Activated naive CD4-positive, alpha-beta T cell treated with anti-CD3 and anti-CD28 coated beads, Interleukin-2, amount 50 U/mL, for 72 hours (primary cell): ENCODE results near the gene ARHGAP28. TPM values are rescaled to one million over a fixed set of nuclear protein-coding genes. Genes with fewer than 3 reads are reported as not detected.

Experiments
- ATAC-seq, 2 donors: fragments of 150-1000 bp; cut with Tn5 transposase; 2 replicates each; pipeline ENCODE4 v1.10.0; 2021; ENCODE audit warnings: mild to moderate bottlenecking in 2 of 2, moderate library complexity in 2 of 2
- DNase-seq, 2 donors: peaks; one replicate each; pipeline ENCODE4 v3.0.0; 2021 to 2022; ENCODE audit warnings: low spot score in 2 of 2
- H3K27ac Mint-ChIP-seq, 2 donors: one replicate each; pipeline ENCODE4 v1.8.0; 2022; ENCODE audit warnings: mild to moderate bottlenecking in 2 of 2, mixed read lengths in 2 of 2
- H3K36me3 Mint-ChIP-seq, 2 donors: one replicate each; pipeline ENCODE4 v1.8.0; 2022; ENCODE audit warnings: mixed read lengths in 2 of 2
- H3K9me3 Mint-ChIP-seq, 2 donors: one replicate each; pipeline ENCODE4 v1.8.0; 2022; ENCODE audit warnings: mixed read lengths in 2 of 2
- total RNA-seq, 2 donors: library from RNA; stranded (reverse); gene quantifications; one replicate each; pipeline ENCODE4 v1.2.3, GENCODE V29; 2022

Gene ARHGAP28
- total RNA-seq, 2 donors from 2014 or later = not detected

DNA sequence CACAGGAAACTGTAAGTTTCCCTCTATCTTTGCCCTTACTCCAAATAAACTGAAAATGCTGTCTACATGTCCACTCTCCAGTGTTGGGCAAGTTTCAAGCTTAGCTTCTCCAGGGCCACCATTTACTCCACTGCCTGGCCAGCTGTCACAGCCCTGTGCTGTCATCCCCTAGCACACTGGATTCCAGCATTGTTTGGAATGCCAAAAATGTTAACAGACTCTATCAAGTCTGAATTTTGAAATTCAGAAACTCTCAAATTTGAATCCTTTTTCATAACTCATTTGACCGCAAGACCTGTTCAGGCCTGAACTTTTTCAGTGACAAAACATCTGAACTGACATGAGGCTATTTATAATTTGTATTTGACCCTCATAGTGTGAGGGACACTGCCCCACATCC lies 5.2 kb upstream of the ARHGAP28 start:
- peaks cover 0 to 5% of the 10 kb centered on the region in 2 donors for H3K36me3 Mint-ChIP-seq
- peaks cover 4 to 18% of the 10 kb centered on the region in 2 donors for H3K9me3 Mint-ChIP-seq
- no peak overlapping the region for H3K27ac Mint-ChIP-seq
- ATAC-seq = no peak
- DNase-seq = no peak

- ATAC-seq (no peak), DNase-seq (no peak)
- Mint-ChIP-seq H3K36me3 (peaks cover 0 to 5% of the 10 kb centered on the region in 2 donors), H3K9me3 (peaks cover 0 to 6% of the 10 kb centered on the region in 2 donors), H3K27ac (no peak overlapping the region)
Measured at GRCh38 chr18:6728331-6728730, 1.2 kb upstream of the ARHGAP28 start.

DNA sequence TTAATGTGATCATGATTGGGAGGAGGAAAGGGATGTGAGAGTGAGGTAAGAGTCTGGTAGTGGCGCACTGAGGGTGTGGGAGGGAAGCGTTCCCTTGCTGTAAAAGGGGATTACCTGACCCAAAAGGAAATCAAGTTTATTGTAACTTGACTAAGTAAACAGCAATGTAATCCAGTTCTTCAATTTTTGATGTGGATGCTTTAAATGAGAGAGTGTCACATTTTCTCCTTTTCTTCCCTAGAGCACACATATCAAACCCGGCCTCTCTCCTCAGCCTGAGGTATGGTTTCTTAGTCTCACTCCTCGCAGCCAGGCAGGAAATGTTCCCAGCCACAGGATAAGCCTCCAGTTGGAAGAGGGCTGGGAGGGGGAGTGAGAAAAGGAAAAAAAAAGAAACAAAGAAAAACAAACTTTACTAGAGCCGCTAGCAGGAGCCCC lies 688 bp upstream of the ARHGAP28 start:
- H3K9me3 Mint-ChIP-seq = peaks cover 0 to 6% of the 10 kb centered on the region in 2 donors
- no peak for DNase-seq
- no peak overlapping the region for H3K27ac Mint-ChIP-seq
- peaks cover 0 to 5% of the 10 kb centered on the region in 2 donors for H3K36me3 Mint-ChIP-seq
- no peak for ATAC-seq

GRCh38 chr18:6730416-6731221 lies 1.1 kb downstream of the ARHGAP28 start:
- no peak overlapping the region for H3K27ac Mint-ChIP-seq
- ATAC-seq (no peak), DNase-seq (no peak)
- peaks cover 0 to 6% of the 10 kb centered on the region in 2 donors for H3K9me3 Mint-ChIP-seq
- peaks cover 0 to 5% of the 10 kb centered on the region in 2 donors for H3K36me3 Mint-ChIP-seq

GRCh38 chr18:6731222-6731596 lies 1.7 kb downstream of the ARHGAP28 start:
- peaks cover 0 to 5% of the 10 kb centered on the region in 2 donors for H3K36me3 Mint-ChIP-seq
- peaks cover 0 to 6% of the 10 kb centered on the region in 2 donors for H3K9me3 Mint-ChIP-seq
- DNase-seq (no peak), ATAC-seq (no peak)
- no peak overlapping the region for H3K27ac Mint-ChIP-seq

DNA sequence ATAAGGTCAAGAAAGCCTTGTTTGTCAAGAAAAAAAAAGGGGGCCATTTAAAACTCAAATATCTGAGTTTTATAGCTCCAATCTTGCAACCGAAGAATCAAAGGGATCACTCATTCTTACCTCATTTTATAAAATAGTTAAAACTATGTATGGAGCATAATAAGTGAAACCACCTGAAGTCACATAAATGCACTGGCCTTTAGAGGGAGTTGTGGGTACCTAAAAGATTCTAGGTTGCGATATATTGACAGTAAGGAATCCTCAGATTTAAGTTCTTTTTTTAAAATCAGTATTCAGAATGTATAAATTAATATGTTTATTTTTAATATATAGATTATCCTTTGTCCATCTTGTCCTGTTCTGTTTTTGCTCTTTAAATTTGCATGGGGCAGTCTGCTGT lies 3.4 kb downstream of the ARHGAP28 start:
- no peak overlapping the region for H3K27ac Mint-ChIP-seq

DNA sequence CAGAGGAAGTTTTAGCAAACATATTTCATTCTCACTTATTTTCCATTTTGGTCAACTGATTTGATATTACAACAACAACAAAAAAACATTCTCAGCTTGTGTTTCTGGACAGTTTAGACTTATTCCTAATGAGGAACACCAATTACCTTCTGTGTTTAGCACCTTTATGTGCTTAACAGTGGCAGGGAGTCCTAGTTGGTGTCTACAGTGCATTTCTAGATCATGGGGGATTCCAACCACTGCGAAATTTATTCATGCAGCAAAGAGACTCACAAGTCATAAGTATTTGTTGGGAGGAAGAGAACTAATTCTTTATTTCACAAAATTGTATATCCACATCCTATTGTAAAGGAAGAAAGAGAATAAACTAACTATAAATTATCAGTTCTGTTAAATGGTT lies 4.2 kb downstream of the ARHGAP28 start:
- no peak for ATAC-seq
- Mint-ChIP-seq H3K27ac (no peak overlapping the region), H3K36me3 (peaks cover 0 to 5% of the 10 kb centered on the region in 2 donors), H3K9me3 (no peaks in the 10 kb centered on the region)
- no peak for DNase-seq

More for the DNA sequence above, 3.4 kb downstream of the ARHGAP28 start:
- ATAC-seq = no peak
- Mint-ChIP-seq H3K9me3 (no peaks in the 10 kb centered on the region), H3K36me3 (peaks cover 0 to 5% of the 10 kb centered on the region in 2 donors)
- no peak for DNase-seq

DNA sequence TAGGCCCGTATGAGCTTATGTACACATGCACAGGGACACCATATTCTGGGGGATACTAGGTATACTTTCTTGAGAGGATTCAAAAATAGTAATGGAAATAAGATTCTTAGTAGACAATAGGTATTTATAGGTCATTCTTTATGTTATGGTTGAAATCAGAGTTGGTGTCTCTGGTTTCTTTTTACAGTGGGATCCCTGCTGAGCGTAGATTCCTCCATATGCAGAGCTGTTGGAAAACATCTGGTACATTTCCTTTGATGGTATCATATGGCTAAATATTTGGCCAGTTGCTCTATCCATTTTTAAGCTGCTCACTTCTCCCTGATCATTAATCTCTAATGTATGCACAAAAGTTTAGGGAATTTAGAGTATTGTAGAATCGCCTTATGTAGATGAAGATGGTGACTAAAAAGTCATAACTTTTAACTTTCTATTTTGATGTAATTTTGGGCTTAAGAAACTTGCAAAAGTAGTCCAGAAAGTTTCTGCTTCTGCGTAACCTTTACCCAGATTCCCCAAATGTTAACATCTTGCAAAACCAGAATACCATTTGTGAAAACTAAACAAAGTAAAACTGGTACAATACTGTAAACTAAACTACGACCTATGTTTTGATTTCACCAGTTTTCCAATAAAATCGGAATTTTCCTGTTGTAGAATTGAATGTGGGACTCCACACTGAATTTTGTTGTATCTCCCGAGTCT lies 5.4 kb downstream of the ARHGAP28 start:
- no peak for ATAC-seq
- Mint-ChIP-seq H3K27ac (no peak overlapping the region), H3K9me3 (no peaks in the 10 kb centered on the region), H3K36me3 (no peaks in the 10 kb centered on the region)
- no peak for DNase-seq

GRCh38 chr18:6737833-6738232 lies 8.3 kb downstream of the ARHGAP28 start:
- H3K36me3 Mint-ChIP-seq = no peaks in the 10 kb centered on the region
- DNase-seq (no peak), ATAC-seq (no peak)
- H3K27ac Mint-ChIP-seq = no peak overlapping the region
- H3K9me3 Mint-ChIP-seq = peaks cover 0 to 6% of the 10 kb centered on the region in 2 donors

DNA sequence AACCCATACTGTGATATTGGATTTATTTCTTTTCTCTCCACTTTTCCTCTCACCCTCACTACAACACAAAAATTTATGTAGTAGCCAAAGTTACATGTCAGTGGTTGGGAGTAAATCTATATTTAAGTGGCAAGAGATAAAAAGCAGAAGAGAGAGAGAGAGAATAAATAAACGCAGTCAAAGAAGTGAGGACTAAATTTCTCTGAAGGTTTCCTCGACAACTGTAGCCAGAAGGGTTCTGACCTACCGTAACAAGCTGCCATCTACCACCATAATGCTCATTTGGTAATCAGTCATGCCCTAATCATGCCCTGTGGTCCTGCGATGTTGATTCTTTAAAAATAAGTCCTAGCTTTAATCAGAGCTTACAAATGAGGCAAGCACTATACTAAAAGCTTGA lies 9.1 kb downstream of the ARHGAP28 start:
- DNase-seq = no peak
- Mint-ChIP-seq H3K9me3 (peaks cover 0 to 7% of the 10 kb centered on the region in 2 donors), H3K36me3 (no peaks in the 10 kb centered on the region), H3K27ac (no peak overlapping the region)
- no peak for ATAC-seq

DNA sequence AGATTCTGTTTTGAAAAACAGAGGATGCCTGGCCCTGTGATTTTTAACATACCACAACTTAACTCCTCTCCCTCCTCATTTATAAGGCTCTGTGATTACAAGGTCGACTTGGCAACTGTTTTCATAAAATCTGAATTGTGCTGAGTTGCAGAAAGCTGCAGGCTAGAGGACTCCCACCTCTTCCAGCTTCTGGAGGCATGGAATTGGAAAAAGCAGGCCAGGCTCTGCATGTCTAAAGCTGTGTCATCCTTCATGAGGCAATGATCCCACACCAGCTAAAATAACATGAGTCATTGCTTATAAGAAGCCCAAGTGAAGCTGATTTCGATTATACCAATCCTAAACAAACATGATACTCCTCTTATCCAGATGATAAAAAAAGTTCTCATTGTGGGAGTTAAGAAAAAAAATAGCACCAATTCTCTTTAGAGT lies 11.7 kb downstream of the ARHGAP28 start:
- ATAC-seq (no peak), DNase-seq (no peak)
- no peak overlapping the region for H3K27ac Mint-ChIP-seq
- H3K36me3 Mint-ChIP-seq = no peaks in the 10 kb centered on the region
- peaks cover 0 to 7% of the 10 kb centered on the region in 2 donors for H3K9me3 Mint-ChIP-seq

DNA sequence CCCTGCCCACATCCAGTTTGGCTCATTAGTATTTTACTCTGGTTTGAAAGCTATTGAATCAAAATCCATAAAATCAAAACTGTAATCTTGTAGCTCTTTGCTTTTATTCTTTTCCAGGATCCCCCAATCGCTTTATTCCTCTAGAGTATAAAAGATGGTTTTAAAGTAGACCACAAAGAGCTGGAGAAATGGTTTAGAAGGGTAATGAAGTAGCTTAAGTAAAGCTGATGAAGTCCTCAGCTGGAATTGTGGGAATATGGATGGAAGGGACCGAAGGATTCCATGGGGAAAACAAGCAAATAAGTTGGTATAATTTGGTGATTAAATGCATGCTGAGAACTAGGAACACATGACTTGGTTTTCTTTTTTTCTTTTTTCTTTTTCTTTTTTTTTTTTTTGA lies 12.3 kb downstream of the ARHGAP28 start:
- no peak overlapping the region for H3K27ac Mint-ChIP-seq
- DNase-seq (no peak), ATAC-seq (no peak)
- peaks cover 0 to 10% of the 10 kb centered on the region in 2 donors for H3K9me3 Mint-ChIP-seq
- no peaks in the 10 kb centered on the region for H3K36me3 Mint-ChIP-seq

DNA sequence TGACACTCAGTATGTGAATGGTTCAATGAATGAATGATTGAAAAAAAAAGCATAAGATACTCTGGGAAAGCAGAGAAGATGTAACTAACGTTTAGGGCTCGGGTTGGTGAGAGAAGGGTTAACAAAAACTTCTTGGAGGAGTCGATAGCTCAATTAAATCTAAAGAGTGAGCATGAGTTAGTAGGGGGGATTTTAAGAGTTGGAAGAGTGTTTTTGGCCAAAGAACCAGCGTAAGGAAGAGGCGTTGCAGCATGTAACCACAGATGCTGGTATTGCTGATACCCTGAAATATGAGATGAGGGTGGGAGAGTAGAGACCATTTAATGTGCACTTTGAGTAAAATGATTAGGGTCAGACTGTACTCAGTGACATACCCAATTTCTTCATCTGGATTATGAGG lies 14.5 kb downstream of the ARHGAP28 start:
- no peak overlapping the region for H3K27ac Mint-ChIP-seq
- H3K9me3 Mint-ChIP-seq = peaks cover 4 to 21% of the 10 kb centered on the region in 2 donors
- no peaks in the 10 kb centered on the region for H3K36me3 Mint-ChIP-seq
- ATAC-seq (no peak), DNase-seq (no peak)

DNA sequence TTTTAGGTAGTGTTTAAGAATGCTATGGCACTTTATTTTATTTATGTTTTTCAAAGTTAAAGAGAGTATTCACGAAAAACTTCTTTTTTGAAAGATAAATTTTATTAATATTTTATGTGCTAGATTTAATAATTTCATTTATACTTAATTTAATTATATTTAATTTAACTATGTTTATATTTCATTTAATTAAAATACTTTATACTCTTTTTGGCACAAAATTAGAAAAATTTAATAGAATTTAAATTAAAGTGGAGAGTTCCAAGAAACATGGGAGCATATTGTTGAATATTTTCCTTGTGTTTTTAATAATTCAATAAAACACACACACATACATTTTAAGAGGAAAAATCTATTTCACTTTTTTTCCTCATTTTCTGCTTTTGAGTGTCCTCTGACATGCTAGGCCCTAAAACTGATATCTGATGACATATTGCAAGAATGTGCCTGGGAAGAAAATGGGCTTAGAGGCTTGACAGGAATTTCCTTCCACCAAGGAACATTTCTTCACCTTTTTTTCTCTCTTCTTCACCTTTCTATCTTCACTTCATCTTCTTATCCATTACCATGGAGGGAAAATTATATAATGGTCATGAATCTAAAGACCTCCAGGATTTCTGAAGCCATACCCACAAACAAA lies 15.4 kb downstream of the ARHGAP28 start:
- peaks cover 4 to 21% of the 10 kb centered on the region in 2 donors for H3K9me3 Mint-ChIP-seq
- DNase-seq (no peak), ATAC-seq (no peak)
- H3K36me3 Mint-ChIP-seq = no peaks in the 10 kb centered on the region
- H3K27ac Mint-ChIP-seq = no peak overlapping the region

DNA sequence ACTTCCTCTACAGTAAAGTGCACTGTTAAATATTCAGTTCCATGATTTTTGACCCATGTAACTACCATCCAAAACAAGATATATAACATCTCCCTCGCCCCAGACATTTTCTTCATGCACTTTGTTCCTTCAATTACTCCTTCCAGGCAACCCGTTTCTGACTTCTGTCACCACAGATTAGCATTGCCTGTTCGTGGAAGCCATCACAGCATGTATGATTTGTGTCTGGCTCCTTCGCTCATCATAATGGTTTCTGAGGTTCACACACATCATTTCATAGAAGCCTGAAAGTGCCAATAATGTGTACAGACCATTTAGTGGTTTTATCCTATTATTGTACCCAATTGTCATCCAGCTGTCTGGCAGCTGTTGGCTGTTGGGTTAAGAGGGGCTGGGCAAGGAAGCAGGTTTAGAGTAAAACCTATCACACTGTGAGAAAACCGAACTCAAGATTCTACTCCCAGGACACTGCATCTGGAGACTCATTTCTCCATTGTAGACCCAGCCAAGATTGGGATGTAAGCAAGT lies 16.1 kb downstream of the ARHGAP28 start:
- H3K36me3 Mint-ChIP-seq = no peaks in the 10 kb centered on the region
- no peak for ATAC-seq
- H3K27ac Mint-ChIP-seq = no peak overlapping the region
- H3K9me3 Mint-ChIP-seq = peaks cover 4 to 25% of the 10 kb centered on the region in 2 donors
- DNase-seq = no peak

GRCh38 chr18:6746386-6746960 lies 17.0 kb downstream of the ARHGAP28 start:
- DNase-seq (no peak), ATAC-seq (no peak)
- Mint-ChIP-seq H3K27ac (no peak overlapping the region), H3K9me3 (peaks cover 4 to 26% of the 10 kb centered on the region in 2 donors), H3K36me3 (no peaks in the 10 kb centered on the region)

- Mint-ChIP-seq H3K9me3 (peaks cover 4 to 23% of the 10 kb centered on the region in 2 donors), H3K36me3 (no peaks in the 10 kb centered on the region), H3K27ac (no peak overlapping the region)
- no peak for ATAC-seq
- DNase-seq = no peak
Measured at GRCh38 chr18:6747646-6748045, 18.1 kb downstream of the ARHGAP28 start.
